ENCODE results near the gene PILRA. TPM values are rescaled to one million over a fixed set of nuclear protein-coding genes. Genes with fewer than 3 reads are reported as not detected.

Gene PILRA
- total and polyA plus RNA-seq, 2 of the 13 experiments (the other 11 are each of a cell fraction or from before 2014, with no cell fraction given) = 0.13 to 1.3 TPM

DNA sequence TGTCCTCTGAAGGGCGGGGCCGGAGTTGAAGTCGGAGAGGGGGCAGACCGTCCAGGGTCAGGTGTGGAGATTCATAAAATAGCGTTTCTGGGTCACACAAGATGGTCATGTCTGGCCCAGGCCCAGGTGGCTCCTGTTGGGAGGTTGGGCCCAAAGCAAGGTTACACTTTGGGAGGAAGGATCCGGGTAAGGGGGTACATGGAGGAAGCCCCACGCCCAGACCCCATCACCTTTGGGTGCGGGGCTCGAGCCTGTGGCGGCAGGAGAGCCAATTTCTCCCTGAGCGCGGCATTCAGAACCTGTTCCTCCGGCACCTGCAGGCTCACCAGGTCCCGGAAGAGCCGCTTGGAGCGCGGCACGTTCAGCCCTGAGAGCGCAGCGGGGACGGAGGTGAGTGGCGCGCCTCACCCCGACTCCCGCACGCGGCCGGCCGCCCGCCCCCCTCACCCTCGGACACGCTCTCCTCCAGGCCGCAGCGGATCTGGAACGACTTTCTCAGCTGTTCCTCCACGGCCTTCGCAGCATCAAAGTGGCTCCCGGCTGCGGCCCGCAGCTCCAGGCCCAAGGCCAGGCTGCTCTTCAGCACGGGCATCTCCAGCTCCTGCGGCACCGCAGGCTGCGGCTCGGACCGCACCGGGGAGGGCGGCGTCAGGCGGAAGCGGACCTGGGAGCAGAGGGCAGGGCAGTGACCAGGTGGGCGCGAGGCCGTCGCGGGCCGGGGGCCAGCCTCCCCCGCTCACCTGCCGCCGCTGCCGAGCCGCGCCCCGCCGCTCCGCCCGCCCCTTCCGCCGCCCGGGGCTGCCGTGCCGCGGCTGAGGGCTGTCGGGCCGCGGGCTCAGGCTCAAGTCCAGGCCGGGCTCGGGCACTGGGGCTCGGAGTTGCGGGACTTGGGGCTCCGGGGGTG, 62.4 kb downstream of the PILRA start (continued):
- TF ChIP-seq RERE (CRISPR knock-in tag; IDR thresholded peaks at IDR 0.05; ENCODE audit: low read depth) (no peak), HDAC6 (IDR thresholded peaks at IDR 0.05; ENCODE audit: low read depth, low read length) (no peak), MTA3 (CRISPR knock-in tag; IDR thresholded peaks at IDR 0.05) (no peak), KLF15 (CRISPR knock-in tag; IDR thresholded peaks at IDR 0.05; ENCODE audit: borderline replicate concordance) (no peak), CCAR2 (optimal IDR thresholded peaks at IDR 0.05; ENCODE audit: low read depth, low read length) (no peak), SNAPC2 (CRISPR knock-in tag; IDR thresholded peaks at IDR 0.05) (peak; percentile 77), AGO1 (IDR thresholded peaks at IDR 0.05; ENCODE audit: low read depth, low read length, poor library complexity, severe bottlenecking) (peak; percentile 95), ZBTB3 (CRISPR knock-in tag; IDR thresholded peaks at IDR 0.05; ENCODE audit: borderline replicate concordance, low read depth) (no peak), ZNF503 (CRISPR knock-in tag; IDR thresholded peaks at IDR 0.05) (no peak), ZNF644 (CRISPR knock-in tag; IDR thresholded peaks at IDR 0.05; ENCODE audit: low read depth) (no peak), TARDBP (CRISPR knock-in tag; IDR thresholded peaks at IDR 0.05) (peak; percentile 51; the same call in 1 of the 2 replicates), JUN (CRISPR knock-in tag; IDR thresholded peaks at IDR 0.05) (no peak), FLYWCH1 (CRISPR knock-in tag; IDR thresholded peaks at IDR 0.05) (0 out of 2 replicates have a peak, but pooled peaks have one; percentile 8), SIN3B (IDR thresholded peaks at IDR 0.05; ENCODE audit: low read length) (no peak), ZNF281 (CRISPR knock-in tag; IDR thresholded peaks at IDR 0.05; ENCODE audit: borderline replicate concordance) (no peak), HNRNPK (IDR thresholded peaks at IDR 0.05; ENCODE audit: low read depth, low read length, poor library complexity, severe bottlenecking) (no peak)
- TF ChIP-seq, protein P1, sequence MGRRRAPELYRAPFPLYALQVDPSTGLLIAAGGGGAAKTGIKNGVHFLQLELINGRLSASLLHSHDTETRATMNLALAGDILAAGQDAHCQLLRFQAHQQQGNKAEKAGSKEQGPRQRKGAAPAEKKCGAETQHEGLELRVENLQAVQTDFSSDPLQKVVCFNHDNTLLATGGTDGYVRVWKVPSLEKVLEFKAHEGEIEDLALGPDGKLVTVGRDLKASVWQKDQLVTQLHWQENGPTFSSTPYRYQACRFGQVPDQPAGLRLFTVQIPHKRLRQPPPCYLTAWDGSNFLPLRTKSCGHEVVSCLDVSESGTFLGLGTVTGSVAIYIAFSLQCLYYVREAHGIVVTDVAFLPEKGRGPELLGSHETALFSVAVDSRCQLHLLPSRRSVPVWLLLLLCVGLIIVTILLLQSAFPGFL (CRISPR knock-in tag; IDR thresholded peaks at IDR 0.05) = no peak

All from HepG2 (cell line).